ENCODE data around the gene DSTN. TPM values are rescaled to one million over a fixed set of nuclear protein-coding genes. Genes with fewer than 3 reads are reported as not detected.

The DSTN gene
- total and polyA plus RNA-seq, 2 of the 4 experiments (the other 2 are of a cell fraction), result 221 to 269 TPM

GRCh38 chr20:17633221-17633849 is 63.5 kb downstream of the DSTN start:
- Histone ChIP-seq H4K8ac (ENCODE audit: low read depth in 2 of 2, low read length in 2 of 2) (no peak overlapping the region), H3K18ac (ENCODE audit: low read depth, low read length) (no peak overlapping the region), H3K27ac (ENCODE audit: insufficient read depth, low read length) (no peak overlapping the region), H3K4me3 (ENCODE audit: insufficient read depth, low read depth, low read length) (no peak overlapping the region), H3K4me2 (ENCODE audit: low read depth, low read length) (no peak overlapping the region), H3K9me3 (ENCODE audit: control insufficient read depth, insufficient read depth, low read length) (no peaks in the 10 kb centered on the region), H2AFZ (replicated peaks; ENCODE audit: low read length, poor library complexity) (no peak overlapping the region), H3K4me1 (ENCODE audit: control insufficient read depth, insufficient read depth, low read length) (no peaks in the 10 kb centered on the region; the same call in 1 of the 2 replicates), H2BK5ac (ENCODE audit: low read depth, low read length, poor library complexity, severe bottlenecking) (no peak overlapping the region), H2BK120ac (ENCODE audit: low read depth, low read length) (no peak overlapping the region), H3K23ac (ENCODE audit: low read depth, low read length) (no peak overlapping the region), H3K27me3 (ENCODE audit: control insufficient read depth, insufficient read depth, low read length) (no peaks in the 10 kb centered on the region), H2AK5ac (ENCODE audit: low read depth, low read length) (no peak overlapping the region), H4K5ac (ENCODE audit: low read depth, low read length) (no peak overlapping the region), H3K56ac (ENCODE audit: extremely low read depth, insufficient read depth, low read length) (no peak overlapping the region), H4K20me1 (ENCODE audit: insufficient read depth, low read length) (peaks cover 98% of the 10 kb centered on the region), H3K9ac (ENCODE audit: low read depth, low read length) (no peak overlapping the region), H2AK9ac (replicated peaks; ENCODE audit: low read depth, low read length, poor library complexity) (no peak overlapping the region), H2BK20ac (ENCODE audit: low read depth, low read length) (no peak overlapping the region), H3K14ac (replicated peaks; ENCODE audit: low read depth, low read length) (no peak overlapping the region), H4K91ac (ENCODE audit: insufficient read depth, low read depth, low read length) (no peak overlapping the region), H3K36me3 (ENCODE audit: control insufficient read depth, insufficient read depth, low read length) (peaks cover 100% of the 10 kb centered on the region), H2BK15ac (ENCODE audit: low read depth, low read length) (no peak overlapping the region), H3K9me1 (ENCODE audit: insufficient read depth, low read length) (no peaks in the 10 kb centered on the region), H3K4ac (ENCODE audit: low read depth, low read length) (no peak overlapping the region), H3K79me1 (ENCODE audit: low read depth in 1 of 2, low read length in 2 of 2) (peaks cover 49 to 99% of the 10 kb centered on the region in 2 experiments)
- CTCF ChIA-PET, result interaction anchor here (0.6 kb wide), 1 partner anchor 305 kb away, joined by 3 read pairs; no protein-coding TSS in a partner anchor
- intact Hi-C loops (cut with micrococcal nuclease), result no loop called here
- in situ Hi-C loops (cut with MboI; ENCODE audit: low sequenced_read_pairs), result loop anchor here (25.0 kb wide), 1 partner anchor 504 kb away; the partner anchor contains the start of genes KAT14 and PET117
- POLR2A ChIA-PET (ENCODE audit: unreplicated experiment), result interaction anchor here (0.6 kb wide), 1 partner anchor 18 kb away, joined by 3 read pairs; no protein-coding TSS in a partner anchor
- no peak for TF ChIP-seq RCOR1 (IDR thresholded peaks at IDR 0.05; ENCODE audit: insufficient replicate concordance, low read length)
- TF ChIP-seq NFE2L2 (IDR thresholded peaks at IDR 0.05; ENCODE audit: low read depth, low read length), result no peak
- no peak for TF ChIP-seq CTCF (conservative IDR thresholded peaks at IDR 0.05; ENCODE audit: low read depth, low read length)
- no peak for TF ChIP-seq MXI1 (IDR thresholded peaks at IDR 0.05; ENCODE audit: borderline replicate concordance, low read depth, low read length)
- no peak for TF ChIP-seq ELK1 (IDR thresholded peaks at IDR 0.05; ENCODE audit: borderline replicate concordance, low read depth, low read length)
- TF ChIP-seq RAD21 (IDR thresholded peaks at IDR 0.05; ENCODE audit: low read length), result no peak
- TF ChIP-seq FOS (IDR thresholded peaks at IDR 0.05; ENCODE audit: low read depth, low read length), result no peak
- TF ChIP-seq BHLHE40 (IDR thresholded peaks at IDR 0.05; ENCODE audit: low read depth, low read length), result no peak
- no peak for TF ChIP-seq CHD1 (IDR thresholded peaks at IDR 0.05; ENCODE audit: low read depth, low read length)
- TF ChIP-seq POLR2A (IDR thresholded peaks at IDR 0.05; ENCODE audit: low read depth, low read length), result no peak
- TF ChIP-seq USF2 (IDR thresholded peaks at IDR 0.05; ENCODE audit: low read depth, low read length), result no peak
- no peak for TF ChIP-seq CEBPB (IDR thresholded peaks at IDR 0.05; ENCODE audit: low read depth, low read length)
- no peak for TF ChIP-seq MAZ (IDR thresholded peaks at IDR 0.05; ENCODE audit: borderline replicate concordance, low read depth, low read length)
- no peak for TF ChIP-seq MAFK (IDR thresholded peaks at IDR 0.05; ENCODE audit: low read depth, low read length)
- no peak for TF ChIP-seq SMC3 (IDR thresholded peaks at IDR 0.05; ENCODE audit: low read depth, low read length)
- no peak for TF ChIP-seq RFX5 (IDR thresholded peaks at IDR 0.05; ENCODE audit: low read depth, low read length)
- dilution Hi-C loops (cut with HindIII; ENCODE audit: low sequenced_read_pairs, unreplicated experiment), result no loop called here
- 100% methylated on average over 4 of the region's 13 CpGs; no CpG with 5 or more reads in 1 of the 2 experiments for WGBS, 2 experiments (ENCODE audit: extremely low coverage in 2 of 2, insufficient read length in 1 of 2)
- no TSS peak for BruUV-seq (replicated peaks)
- DNase-seq (no peak), ATAC-seq (ENCODE audit: low read depth) (no peak)
